ENCODE measurements around the gene TFPI2.
A peak's percentile ranks its signal among the peaks of the same experiment; 100 is the strongest.

TFPI2 gene

DNA sequence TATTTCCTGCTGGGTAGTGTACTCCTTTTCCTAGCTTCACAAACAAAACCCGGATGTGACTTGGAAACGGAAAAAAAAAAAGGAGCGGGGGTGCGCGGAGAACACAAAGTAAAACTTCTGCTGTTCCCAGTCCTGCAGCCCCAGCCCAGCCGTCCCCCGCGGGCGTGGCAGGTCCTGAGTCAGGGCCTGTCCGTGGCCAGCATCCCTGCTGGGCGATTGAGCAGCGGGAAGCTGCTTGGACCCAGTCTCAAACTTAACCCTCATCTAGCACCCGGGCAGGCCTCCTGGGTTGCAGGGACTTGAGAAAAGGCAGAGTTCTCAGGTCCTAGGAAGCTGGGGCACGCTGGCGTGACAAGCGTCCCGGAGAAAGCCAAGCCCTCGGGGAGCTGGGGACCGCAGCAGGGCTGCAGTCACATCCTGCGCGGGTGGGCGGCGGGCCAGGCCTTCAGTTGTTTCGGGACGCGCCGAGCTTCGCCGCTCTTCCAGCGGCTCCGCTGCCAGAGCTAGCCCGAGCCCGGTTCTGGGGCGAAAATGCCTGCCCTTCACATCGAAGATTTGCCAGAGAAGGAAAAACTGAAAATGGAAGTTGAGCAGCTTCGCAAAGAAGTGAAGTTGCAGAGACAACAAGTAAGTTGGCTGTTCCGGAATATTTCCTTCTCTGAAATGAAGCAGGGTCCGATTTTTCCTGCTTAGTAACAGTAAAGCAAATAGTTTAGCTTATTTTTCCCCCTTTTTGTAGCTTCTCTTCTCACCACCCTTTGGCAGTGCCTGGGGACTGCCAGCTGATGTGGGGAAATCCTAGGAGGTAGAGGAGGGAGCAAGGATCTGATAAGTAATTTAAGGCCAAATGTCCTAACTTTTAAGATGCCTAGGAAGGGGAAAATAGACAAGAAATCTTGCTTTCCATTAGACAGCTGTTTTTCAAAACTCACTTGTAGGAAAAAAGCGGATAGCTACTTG is 31.3 kb upstream of the TFPI2 start, which contains the start of gene GNG11 (continued):
- TF ChIP-seq, protein P1, sequence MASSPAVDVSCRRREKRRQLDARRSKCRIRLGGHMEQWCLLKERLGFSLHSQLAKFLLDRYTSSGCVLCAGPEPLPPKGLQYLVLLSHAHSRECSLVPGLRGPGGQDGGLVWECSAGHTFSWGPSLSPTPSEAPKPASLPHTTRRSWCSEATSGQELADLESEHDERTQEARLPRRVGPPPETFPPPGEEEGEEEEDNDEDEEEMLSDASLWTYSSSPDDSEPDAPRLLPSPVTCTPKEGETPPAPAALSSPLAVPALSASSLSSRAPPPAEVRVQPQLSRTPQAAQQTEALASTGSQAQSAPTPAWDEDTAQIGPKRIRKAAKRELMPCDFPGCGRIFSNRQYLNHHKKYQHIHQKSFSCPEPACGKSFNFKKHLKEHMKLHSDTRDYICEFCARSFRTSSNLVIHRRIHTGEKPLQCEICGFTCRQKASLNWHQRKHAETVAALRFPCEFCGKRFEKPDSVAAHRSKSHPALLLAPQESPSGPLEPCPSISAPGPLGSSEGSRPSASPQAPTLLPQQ (tag by site-specific recombination; IDR thresholded peaks at IDR 0.05): 0 out of 2 replicates have a peak, but pooled peaks have one; percentile 48
- no peak for TF ChIP-seq HOXD13 (CRISPR knock-in tag; IDR thresholded peaks at IDR 0.05; ENCODE audit: borderline replicate concordance)
- 0 out of 2 replicates have a peak, but pooled peaks have one; percentile 26 for TF ChIP-seq ZNF843 (tag by site-specific recombination; IDR thresholded peaks at IDR 0.05)
- TF ChIP-seq, protein P2, sequence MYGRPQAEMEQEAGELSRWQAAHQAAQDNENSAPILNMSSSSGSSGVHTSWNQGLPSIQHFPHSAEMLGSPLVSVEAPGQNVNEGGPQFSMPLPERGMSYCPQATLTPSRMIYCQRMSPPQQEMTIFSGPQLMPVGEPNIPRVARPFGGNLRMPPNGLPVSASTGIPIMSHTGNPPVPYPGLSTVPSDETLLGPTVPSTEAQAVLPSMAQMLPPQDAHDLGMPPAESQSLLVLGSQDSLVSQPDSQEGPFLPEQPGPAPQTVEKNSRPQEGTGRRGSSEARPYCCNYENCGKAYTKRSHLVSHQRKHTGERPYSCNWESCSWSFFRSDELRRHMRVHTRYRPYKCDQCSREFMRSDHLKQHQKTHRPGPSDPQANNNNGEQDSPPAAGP (tag by site-specific recombination; IDR thresholded peaks at IDR 0.05): peak; percentile 65; the same call in 1 of the 2 replicates
- no peak for TF ChIP-seq ZNF391 (tag by site-specific recombination; IDR thresholded peaks at IDR 0.05; ENCODE audit: borderline replicate concordance, low read depth)
- 0 out of 2 replicates have a peak, but pooled peaks have one; percentile 36 for TF ChIP-seq ZNF777 (tag by site-specific recombination; IDR thresholded peaks at IDR 0.05; ENCODE audit: borderline replicate concordance)
- peak; percentile 29; the same call in 1 of the 2 replicates for TF ChIP-seq ZNF629 (tag by site-specific recombination; IDR thresholded peaks at IDR 0.05)
- TF ChIP-seq, protein P3, sequence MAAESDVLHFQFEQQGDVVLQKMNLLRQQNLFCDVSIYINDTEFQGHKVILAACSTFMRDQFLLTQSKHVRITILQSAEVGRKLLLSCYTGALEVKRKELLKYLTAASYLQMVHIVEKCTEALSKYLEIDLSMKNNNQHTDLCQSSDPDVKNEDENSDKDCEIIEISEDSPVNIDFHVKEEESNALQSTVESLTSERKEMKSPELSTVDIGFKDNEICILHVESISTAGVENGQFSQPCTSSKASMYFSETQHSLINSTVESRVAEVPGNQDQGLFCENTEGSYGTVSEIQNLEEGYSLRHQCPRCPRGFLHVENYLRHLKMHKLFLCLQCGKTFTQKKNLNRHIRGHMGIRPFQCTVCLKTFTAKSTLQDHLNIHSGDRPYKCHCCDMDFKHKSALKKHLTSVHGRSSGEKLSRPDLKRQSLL (tag by site-specific recombination; IDR thresholded peaks at IDR 0.05): peak; percentile 78; the same call in 1 of the 2 replicates
- peak; percentile 70; the same call in 1 of the 2 replicates for TF ChIP-seq KLF7 (tag by site-specific recombination; IDR thresholded peaks at IDR 0.05; ENCODE audit: borderline replicate concordance)
- peak; percentile 27; the same call in 1 of the 2 replicates for TF ChIP-seq ZNF76 (tag by site-specific recombination; IDR thresholded peaks at IDR 0.05; ENCODE audit: borderline replicate concordance, low read depth)
- no peak for TF ChIP-seq ZNF530 (tag by site-specific recombination; IDR thresholded peaks at IDR 0.05; ENCODE audit: low read depth)
- peak; percentile 57; the same call in 1 of the 2 replicates for TF ChIP-seq CTCF (tag by site-specific recombination; IDR thresholded peaks at IDR 0.05)
- TF ChIP-seq, protein P4, sequence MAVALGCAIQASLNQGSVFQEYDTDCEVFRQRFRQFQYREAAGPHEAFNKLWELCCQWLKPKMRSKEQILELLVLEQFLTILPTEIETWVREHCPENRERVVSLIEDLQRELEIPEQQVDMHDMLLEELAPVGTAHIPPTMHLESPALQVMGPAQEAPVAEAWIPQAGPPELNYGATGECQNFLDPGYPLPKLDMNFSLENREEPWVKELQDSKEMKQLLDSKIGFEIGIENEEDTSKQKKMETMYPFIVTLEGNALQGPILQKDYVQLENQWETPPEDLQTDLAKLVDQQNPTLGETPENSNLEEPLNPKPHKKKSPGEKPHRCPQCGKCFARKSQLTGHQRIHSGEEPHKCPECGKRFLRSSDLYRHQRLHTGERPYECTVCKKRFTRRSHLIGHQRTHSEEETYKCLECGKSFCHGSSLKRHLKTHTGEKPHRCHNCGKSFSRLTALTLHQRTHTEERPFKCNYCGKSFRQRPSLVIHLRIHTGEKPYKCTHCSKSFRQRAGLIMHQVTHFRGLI (tag by site-specific recombination; IDR thresholded peaks at IDR 0.05): peak; percentile 74
- 0 out of 2 replicates have a peak, but pooled peaks have one; percentile 43 for TF ChIP-seq ZNF561 (tag by site-specific recombination; IDR thresholded peaks at IDR 0.05; ENCODE audit: borderline replicate concordance)
- TF ChIP-seq, protein P5, sequence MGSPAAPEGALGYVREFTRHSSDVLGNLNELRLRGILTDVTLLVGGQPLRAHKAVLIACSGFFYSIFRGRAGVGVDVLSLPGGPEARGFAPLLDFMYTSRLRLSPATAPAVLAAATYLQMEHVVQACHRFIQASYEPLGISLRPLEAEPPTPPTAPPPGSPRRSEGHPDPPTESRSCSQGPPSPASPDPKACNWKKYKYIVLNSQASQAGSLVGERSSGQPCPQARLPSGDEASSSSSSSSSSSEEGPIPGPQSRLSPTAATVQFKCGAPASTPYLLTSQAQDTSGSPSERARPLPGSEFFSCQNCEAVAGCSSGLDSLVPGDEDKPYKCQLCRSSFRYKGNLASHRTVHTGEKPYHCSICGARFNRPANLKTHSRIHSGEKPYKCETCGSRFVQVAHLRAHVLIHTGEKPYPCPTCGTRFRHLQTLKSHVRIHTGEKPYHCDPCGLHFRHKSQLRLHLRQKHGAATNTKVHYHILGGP (tag by site-specific recombination; IDR thresholded peaks at IDR 0.05): no peak
- peak; percentile 64 for TF ChIP-seq ZFHX2 (tag by site-specific recombination; conservative IDR thresholded peaks at IDR 0.05)
- TF ChIP-seq ZNF341 (tag by site-specific recombination; IDR thresholded peaks at IDR 0.05; ENCODE audit: low read depth): peak; percentile 95
- TF ChIP-seq, protein P6, sequence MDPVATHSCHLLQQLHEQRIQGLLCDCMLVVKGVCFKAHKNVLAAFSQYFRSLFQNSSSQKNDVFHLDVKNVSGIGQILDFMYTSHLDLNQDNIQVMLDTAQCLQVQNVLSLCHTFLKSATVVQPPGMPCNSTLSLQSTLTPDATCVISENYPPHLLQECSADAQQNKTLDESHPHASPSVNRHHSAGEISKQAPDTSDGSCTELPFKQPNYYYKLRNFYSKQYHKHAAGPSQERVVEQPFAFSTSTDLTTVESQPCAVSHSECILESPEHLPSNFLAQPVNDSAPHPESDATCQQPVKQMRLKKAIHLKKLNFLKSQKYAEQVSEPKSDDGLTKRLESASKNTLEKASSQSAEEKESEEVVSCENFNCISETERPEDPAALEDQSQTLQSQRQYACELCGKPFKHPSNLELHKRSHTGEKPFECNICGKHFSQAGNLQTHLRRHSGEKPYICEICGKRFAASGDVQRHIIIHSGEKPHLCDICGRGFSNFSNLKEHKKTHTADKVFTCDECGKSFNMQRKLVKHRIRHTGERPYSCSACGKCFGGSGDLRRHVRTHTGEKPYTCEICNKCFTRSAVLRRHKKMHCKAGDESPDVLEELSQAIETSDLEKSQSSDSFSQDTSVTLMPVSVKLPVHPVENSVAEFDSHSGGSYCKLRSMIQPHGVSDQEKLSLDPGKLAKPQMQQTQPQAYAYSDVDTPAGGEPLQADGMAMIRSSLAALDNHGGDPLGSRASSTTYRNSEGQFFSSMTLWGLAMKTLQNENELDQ (tag by site-specific recombination; IDR thresholded peaks at IDR 0.05; ENCODE audit: low read depth): no peak
- peak; percentile 44 for TF ChIP-seq ZBTB11 (tag by site-specific recombination; conservative IDR thresholded peaks at IDR 0.05; ENCODE audit: low read depth)
- TF ChIP-seq ZNF626 (tag by site-specific recombination; IDR thresholded peaks at IDR 0.05): no peak
- TF ChIP-seq ZNF266 (tag by site-specific recombination; IDR thresholded peaks at IDR 0.05; ENCODE audit: low read depth): no peak
- TF ChIP-seq ZNF169 (tag by site-specific recombination; IDR thresholded peaks at IDR 0.05): no peak

Data from HEK293 (cell line).